ENCODE results near the gene LAMA2. TPM values are rescaled to one million over a fixed set of nuclear protein-coding genes. Genes with fewer than 3 reads are reported as not detected.

The LAMA2 gene
- total RNA-seq, 4 donors from 2014 or later: 97.3 to 509 (median 200) TPM

GRCh38 chr6:129243377-129243776 lies 360.4 kb downstream of the LAMA2 start:
- DNase-seq (ENCODE audit: low spot score) (no peak), ATAC-seq (ENCODE audit: low FRiP score) (no peak)
- TF ChIP-seq CTCF (IDR thresholded peaks at IDR 0.05): no peak

DNA sequence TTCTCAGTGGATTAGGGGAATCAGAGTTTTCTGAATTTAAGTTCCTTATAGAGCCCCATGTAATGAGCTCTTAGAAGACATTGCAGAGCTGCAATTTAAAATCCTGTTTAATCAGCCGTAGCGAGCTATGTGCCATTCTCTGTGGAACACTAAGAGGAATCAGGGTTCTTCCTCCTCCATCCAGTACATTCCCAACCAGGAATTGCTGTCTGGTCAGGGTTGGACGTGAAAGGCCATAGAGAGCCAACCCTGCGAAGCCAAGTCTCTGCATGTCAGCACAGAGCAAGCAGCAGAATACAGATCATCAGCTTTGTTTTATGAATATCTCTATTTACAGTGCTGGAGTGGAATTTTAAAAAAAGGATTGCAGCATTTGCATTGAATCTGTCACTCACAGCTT lies 366.0 kb downstream of the LAMA2 start:
- no peak for TF ChIP-seq CTCF (IDR thresholded peaks at IDR 0.05)
- DNase-seq (ENCODE audit: low spot score): no peak
- ATAC-seq (ENCODE audit: low FRiP score): no peak

DNA sequence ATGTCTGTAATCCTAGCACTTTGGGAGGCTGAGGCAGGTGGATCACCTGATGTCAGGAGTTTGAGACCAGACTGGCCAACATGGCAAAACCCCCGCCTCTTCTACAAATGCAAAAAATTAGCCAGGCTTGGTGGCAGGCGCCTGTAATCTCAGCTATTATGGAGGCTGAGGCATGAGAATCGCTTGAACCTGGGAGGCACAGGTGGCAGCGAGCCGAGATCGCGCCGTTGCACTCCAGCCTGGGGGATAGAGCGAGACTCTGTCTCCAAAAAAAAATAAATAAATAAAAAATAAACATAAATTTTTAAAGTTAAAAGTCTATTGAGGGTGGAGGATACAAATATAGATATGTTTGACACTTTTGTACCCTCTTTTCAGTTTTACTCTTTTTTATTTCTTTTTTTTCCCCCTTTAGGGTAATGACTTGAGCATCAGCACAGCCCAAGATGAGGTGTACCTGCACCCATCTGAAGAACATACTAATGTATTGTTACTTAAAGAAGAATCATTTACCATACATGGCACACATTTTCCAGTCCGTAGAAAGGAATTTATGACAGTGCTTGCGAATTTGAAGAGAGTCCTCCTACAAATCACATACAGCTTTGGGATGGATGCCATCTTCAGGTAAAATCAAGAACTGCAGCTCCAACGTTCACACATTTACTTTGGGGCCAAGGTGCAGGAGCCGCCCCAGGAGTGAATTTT lies 368.9 kb downstream of the LAMA2 start:
- no peak for TF ChIP-seq CTCF (IDR thresholded peaks at IDR 0.05)
- DNase-seq (ENCODE audit: low spot score) (no peak), ATAC-seq (ENCODE audit: low FRiP score) (peak; percentile 44)

DNA sequence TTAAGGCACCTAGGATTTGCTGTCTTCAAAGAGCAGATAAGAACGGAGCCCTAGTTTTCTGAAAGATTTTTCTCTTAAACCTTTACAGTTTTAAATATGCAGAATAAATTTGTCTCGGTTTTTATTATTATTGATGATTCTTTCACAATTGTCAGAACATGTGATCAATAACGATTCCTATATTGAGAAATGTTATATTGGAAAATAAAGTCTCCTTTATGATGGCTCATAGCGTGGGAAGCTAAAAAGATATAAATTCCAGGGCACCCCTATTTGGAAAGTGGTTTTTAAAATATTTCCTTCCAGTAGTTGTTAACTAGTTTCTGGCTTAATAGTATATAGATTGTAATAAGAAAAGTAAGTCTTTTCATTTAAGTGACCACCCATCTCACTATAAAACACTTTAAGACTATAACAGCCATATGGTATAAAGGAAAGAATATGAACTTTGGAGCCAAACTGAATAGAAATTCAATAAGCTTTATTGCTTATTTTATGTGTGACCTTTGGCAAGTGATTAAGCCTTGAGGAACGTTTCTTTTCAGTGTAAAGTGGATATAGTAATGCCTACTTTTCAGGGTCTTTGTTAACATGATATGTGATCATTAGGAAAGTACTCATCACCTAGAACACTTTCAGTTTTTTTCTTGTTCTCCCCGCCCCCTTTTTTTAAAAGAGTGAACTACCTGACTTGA lies 369.6 kb downstream of the LAMA2 start:
- TF ChIP-seq CTCF (IDR thresholded peaks at IDR 0.05): no peak
- no peak for DNase-seq (ENCODE audit: low spot score)
- no peak for ATAC-seq (ENCODE audit: low FRiP score)

DNA sequence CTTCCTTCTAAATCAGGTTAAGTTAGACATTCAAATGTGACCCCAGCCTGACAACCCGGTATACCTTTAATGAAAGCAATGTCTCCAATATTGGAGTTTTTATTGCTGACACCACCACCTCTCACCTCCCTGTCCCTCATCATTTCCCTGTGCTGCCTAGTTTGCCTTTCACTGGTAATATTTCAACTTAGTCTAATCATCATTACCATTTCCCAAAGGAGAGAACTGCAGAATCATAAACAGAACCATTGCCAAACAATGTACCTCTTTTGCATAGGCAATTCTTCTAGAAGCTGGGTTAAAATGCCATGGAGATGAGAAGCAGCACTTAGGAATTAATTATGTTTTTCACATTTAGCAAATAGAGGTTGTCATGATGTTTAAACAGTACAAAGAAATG lies 370.3 kb downstream of the LAMA2 start:
- DNase-seq (ENCODE audit: low spot score): no peak
- TF ChIP-seq CTCF (IDR thresholded peaks at IDR 0.05): no peak
- no peak for ATAC-seq (ENCODE audit: low FRiP score)

DNA sequence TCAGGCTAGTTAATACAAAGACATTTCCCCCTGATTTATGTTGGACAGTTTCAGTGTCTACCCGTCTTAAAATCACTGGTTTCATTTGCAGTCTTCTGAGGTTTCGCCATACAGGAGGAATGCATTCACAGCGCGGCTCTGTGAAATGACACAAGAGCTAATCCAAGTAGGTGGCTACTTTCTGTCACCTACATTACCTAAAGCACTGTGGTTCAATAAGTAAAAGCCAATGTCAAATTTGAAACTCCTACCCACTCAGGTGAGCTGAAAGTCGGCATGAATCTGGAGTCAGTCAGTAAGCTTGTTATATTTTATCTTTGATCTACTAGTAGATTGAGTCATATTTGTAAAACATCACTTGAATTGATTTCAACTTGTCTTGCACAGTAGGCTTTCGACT lies 370.8 kb downstream of the LAMA2 start:
- TF ChIP-seq CTCF (IDR thresholded peaks at IDR 0.05): no peak
- DNase-seq (ENCODE audit: low spot score) (no peak), ATAC-seq (ENCODE audit: low FRiP score) (no peak)

- no peak for TF ChIP-seq CTCF (IDR thresholded peaks at IDR 0.05)
- DNase-seq (ENCODE audit: low spot score) (no peak), ATAC-seq (ENCODE audit: low FRiP score) (no peak)
These were observed 374.3 kb downstream of the LAMA2 start for GRCh38 chr6:129257196-129257595.

All from omental fat pad (tissue), 4 donors.